Urothelium cell line (cell line): ENCODE results near the gene GRM1.

Experiments used
- DNase-seq: peaks from one replicate; pipeline ENCODE4 v3.0.0; 2011; ENCODE audit warnings: low spot score, mixed read lengths
- FAIRE-seq: peaks from 2 replicates; lab custom pipeline; 2011; peaks lifted over from hg19 to GRCh38; lab: Jason Lieb, UNC

Gene GRM1

GRCh38 chr6:146361128-146361924 lies 332.5 kb downstream of the GRM1 start:
- DNase-seq (no peak), FAIRE-seq (no peak)

- no peak for DNase-seq
- FAIRE-seq, result no peak
Observed at GRCh38 chr6:146363838-146364607, 335.2 kb downstream of the GRM1 start.

GRCh38 chr6:146364816-146365594 lies 336.1 kb downstream of the GRM1 start:
- DNase-seq (no peak), FAIRE-seq (no peak)

- no peak for DNase-seq
Observed at GRCh38 chr6:146367061-146367460, 338.2 kb downstream of the GRM1 start.

GRCh38 chr6:146369866-146370265 lies 341.0 kb downstream of the GRM1 start:
- FAIRE-seq, result no peak
- DNase-seq, result no peak

More at GRCh38 chr6:146367061-146367460, 338.2 kb downstream of the GRM1 start:
- FAIRE-seq, result no peak

- no peak for FAIRE-seq
- no peak for DNase-seq
Observed at GRCh38 chr6:146381486-146381885, 352.6 kb downstream of the GRM1 start.

GRCh38 chr6:146388736-146389364 lies 360.0 kb downstream of the GRM1 start:
- DNase-seq (no peak), FAIRE-seq (no peak)

- no peak for FAIRE-seq
- no peak for DNase-seq
Observed at GRCh38 chr6:146389740-146390139, 360.9 kb downstream of the GRM1 start.

GRCh38 chr6:146397638-146398037 lies 368.8 kb downstream of the GRM1 start:
- no peak for FAIRE-seq
- DNase-seq, result no peak

GRCh38 chr6:146402476-146402875 lies 373.6 kb downstream of the GRM1 start:
- no peak for FAIRE-seq
- no peak for DNase-seq

GRCh38 chr6:146408583-146408982 lies 379.7 kb downstream of the GRM1 start:
- DNase-seq (no peak), FAIRE-seq (no peak)

GRCh38 chr6:146410851-146411595 lies 382.2 kb downstream of the GRM1 start:
- DNase-seq, result no peak
- no peak for FAIRE-seq

GRCh38 chr6:146419576-146419975 lies 390.7 kb downstream of the GRM1 start:
- FAIRE-seq (no peak), DNase-seq (no peak)

- FAIRE-seq (no peak), DNase-seq (no peak)
Observed at GRCh38 chr6:146420255-146420654, 391.4 kb downstream of the GRM1 start.

GRCh38 chr6:146422789-146423375 lies 394.0 kb downstream of the GRM1 start:
- FAIRE-seq (no peak), DNase-seq (no peak)

- FAIRE-seq (no peak), DNase-seq (no peak)
Observed at GRCh38 chr6:146423452-146423851, 394.6 kb downstream of the GRM1 start.

GRCh38 chr6:146426516-146426915 lies 397.7 kb downstream of the GRM1 start:
- FAIRE-seq, result no peak

GRCh38 chr6:146429831-146430230 lies 401.0 kb downstream of the GRM1 start:
- DNase-seq (no peak), FAIRE-seq (no peak)

More at GRCh38 chr6:146426516-146426915, 397.7 kb downstream of the GRM1 start:
- no peak for DNase-seq

- DNase-seq (no peak), FAIRE-seq (no peak)
Observed at GRCh38 chr6:146433881-146434731, 405.2 kb downstream of the GRM1 start.
